HG03565 (cell line): ENCODE measurements around the gene EEF1A2.
"Not testable (repeated sequence)": the region's sequence is repeated elsewhere in the genome, so short reads cannot be mapped to it uniquely, and the experiment has no call there.

Experiments used
- ATAC-seq: cut with Tn5 transposase; IDR thresholded peaks from one replicate; pipeline ENCODE4 v1.9.1; 2021; ENCODE audit warnings: mild to moderate bottlenecking, moderate library complexity; ENCODE audit not compliant: unreplicated experiment

EEF1A2 gene

GRCh38 chr20:63521602-63522001 is 22.7 kb upstream of the EEF1A2 start:
- no peak for ATAC-seq

GRCh38 chr20:63520934-63521601 is 22.2 kb upstream of the EEF1A2 start:
- ATAC-seq = peak; percentile 29

GRCh38 chr20:63520504-63520933 is 21.6 kb upstream of the EEF1A2 start, which contains the start of gene PPDPF:
Gene PPDPF, plus strand, starts transcription at chr20:63520765. Its CDS starts 544 bp downstream, at chr20:63521309.
- peak; percentile 54 for ATAC-seq

GRCh38 chr20:63519668-63520503 is 21.0 kb upstream of the EEF1A2 start:
- ATAC-seq = peak; percentile 10

GRCh38 chr20:63518946-63519667 is 20.2 kb upstream of the EEF1A2 start:
- ATAC-seq = no peak

- ATAC-seq = no peak
Observed at GRCh38 chr20:63518351-63518861, 19.5 kb upstream of the EEF1A2 start.

- ATAC-seq = no peak
Observed at GRCh38 chr20:63517376-63518309, 18.8 kb upstream of the EEF1A2 start.

- ATAC-seq = not testable (repeated sequence)
Observed at GRCh38 chr20:63514520-63514919, 15.6 kb upstream of the EEF1A2 start.

- ATAC-seq = no peak
Observed at GRCh38 chr20:63513207-63513606, 14.3 kb upstream of the EEF1A2 start.

GRCh38 chr20:63509088-63509564 is 10.2 kb upstream of the EEF1A2 start:
- ATAC-seq = no peak

GRCh38 chr20:63508072-63508768 is 9.3 kb upstream of the EEF1A2 start:
- ATAC-seq = no peak

GRCh38 chr20:63507083-63507743 is 8.3 kb upstream of the EEF1A2 start:
- no peak for ATAC-seq

- ATAC-seq = no peak
Observed at GRCh38 chr20:63505723-63506122, 6.8 kb upstream of the EEF1A2 start.

- no peak for ATAC-seq
Observed at GRCh38 chr20:63505281-63505680, 6.4 kb upstream of the EEF1A2 start.

GRCh38 chr20:63504642-63505041 is 5.8 kb upstream of the EEF1A2 start:
- no peak for ATAC-seq

GRCh38 chr20:63503524-63503923 is 4.6 kb upstream of the EEF1A2 start:
- ATAC-seq = no peak

- ATAC-seq = no peak
Observed at GRCh38 chr20:63502671-63503172, 3.8 kb upstream of the EEF1A2 start.

GRCh38 chr20:63501818-63502670 is 3.2 kb upstream of the EEF1A2 start:
- ATAC-seq = no peak
